CD4-positive, alpha-beta T cell treated with Interleukin-15 for 4 hours (primary cell): ENCODE measurements around the gene PTPRM.

Source experiments
- DNase-seq: peaks from one replicate; pipeline ENCODE4 v3.0.0-alpha.2; 2020; ENCODE audit warnings: low spot score

Gene PTPRM

GRCh38 chr18:8005870-8006569, 438.9 kb downstream of the PTPRM start:
- no peak for DNase-seq

GRCh38 chr18:8006979-8007378, 439.9 kb downstream of the PTPRM start:
- no peak for DNase-seq

- no peak for DNase-seq
These were observed 440.9 kb downstream of the PTPRM start for GRCh38 chr18:8008033-8008432.

GRCh38 chr18:8011361-8011760, 444.2 kb downstream of the PTPRM start:
- DNase-seq, result no peak

GRCh38 chr18:8011906-8012305, 444.8 kb downstream of the PTPRM start:
- no peak for DNase-seq

- DNase-seq, result no peak
These were observed 451.7 kb downstream of the PTPRM start for GRCh38 chr18:8018701-8019331.

GRCh38 chr18:8019600-8019999, 452.5 kb downstream of the PTPRM start:
- DNase-seq, result no peak

- DNase-seq, result no peak
These were observed 453.2 kb downstream of the PTPRM start for GRCh38 chr18:8020132-8020846.

GRCh38 chr18:8029061-8029460, 461.9 kb downstream of the PTPRM start:
- DNase-seq, result no peak

- DNase-seq, result no peak
These were observed 462.6 kb downstream of the PTPRM start for GRCh38 chr18:8029731-8030130.

GRCh38 chr18:8030201-8030600, 463.1 kb downstream of the PTPRM start:
- DNase-seq, result no peak

GRCh38 chr18:8031496-8031895, 464.4 kb downstream of the PTPRM start:
- no peak for DNase-seq

- no peak for DNase-seq
These were observed 467.6 kb downstream of the PTPRM start for GRCh38 chr18:8034674-8035073.

- no peak for DNase-seq
These were observed 469.4 kb downstream of the PTPRM start for GRCh38 chr18:8036551-8036950.

GRCh38 chr18:8037296-8037695, 470.2 kb downstream of the PTPRM start:
- DNase-seq, result no peak

- no peak for DNase-seq
These were observed 472.9 kb downstream of the PTPRM start for GRCh38 chr18:8040021-8040420.

- no peak for DNase-seq
These were observed 474.5 kb downstream of the PTPRM start for GRCh38 chr18:8041526-8042111.

GRCh38 chr18:8044004-8044403, 476.9 kb downstream of the PTPRM start:
- no peak for DNase-seq

- no peak for DNase-seq
These were observed 478.2 kb downstream of the PTPRM start for GRCh38 chr18:8045160-8045883.

- peak; percentile 10 for DNase-seq
These were observed 478.8 kb downstream of the PTPRM start for GRCh38 chr18:8045884-8046281.

GRCh38 chr18:8046441-8046840, 479.3 kb downstream of the PTPRM start:
- no peak for DNase-seq

GRCh38 chr18:8049147-8049546, 482.0 kb downstream of the PTPRM start:
- no peak for DNase-seq
